ENCODE data around the gene EPHA6. TPM values are rescaled to one million over a fixed set of nuclear protein-coding genes. Genes with fewer than 3 reads are reported as not detected.
A peak's percentile ranks its signal among the peaks of the same experiment; 100 is the strongest.

EPHA6 gene
- total RNA-seq, 1 experiment from 2014 or later: 0.61 TPM

- no peak overlapping the region for H2BK20ac ChIP-seq (ENCODE audit: low read depth, low read length, poor library complexity, severe bottlenecking)
- H3K4me1 Mint-ChIP-seq: peaks cover 8 to 11% of the 10 kb centered on the region in 2 experiments
- no peak overlapping the region for H3K9ac ChIP-seq (ENCODE audit: extremely low read depth, insufficient read length, low read length)
- H3K9me3 Mint-ChIP-seq: no peaks in the 10 kb centered on the region
- DNase-seq: peak; percentile 54
- H3K14ac ChIP-seq (ENCODE audit: insufficient read depth, low read length): no peak overlapping the region
- no peak overlapping the region for H2BK120ac ChIP-seq (ENCODE audit: low read depth, low read length, poor library complexity, severe bottlenecking)
- H3K27me3 Mint-ChIP-seq (ENCODE audit: low read depth): no peaks in the 10 kb centered on the region
- no peak overlapping the region for H3K4ac ChIP-seq (ENCODE audit: low read depth, low read length)
- no peak overlapping the region for H4K8ac ChIP-seq (replicated peaks; ENCODE audit: insufficient read length, low read depth, low read length)
- H3T11ph ChIP-seq (ENCODE audit: low read length): no peak overlapping the region
- no peak overlapping the region for H3K4me3 Mint-ChIP-seq
- no peak overlapping the region for H3K27ac ChIP-seq (ENCODE audit: insufficient read length, low read depth, low read length)
- no peak overlapping the region for H3K56ac ChIP-seq (ENCODE audit: insufficient read length, low read depth, low read length)
- H3K23me2 ChIP-seq (ENCODE audit: insufficient read length, low read depth, low read length, poor library complexity, severe bottlenecking): no peaks in the 10 kb centered on the region
- H2BK5ac ChIP-seq (ENCODE audit: insufficient read length, low read length): no peak overlapping the region
- H3K23ac ChIP-seq (ENCODE audit: insufficient read length, low read depth, low read length): no peak overlapping the region
- no peaks in the 10 kb centered on the region for H3K79me1 ChIP-seq (ENCODE audit: insufficient read depth, low read depth, low read length, poor library complexity, severe bottlenecking)
- TF ChIP-seq, protein P1, sequence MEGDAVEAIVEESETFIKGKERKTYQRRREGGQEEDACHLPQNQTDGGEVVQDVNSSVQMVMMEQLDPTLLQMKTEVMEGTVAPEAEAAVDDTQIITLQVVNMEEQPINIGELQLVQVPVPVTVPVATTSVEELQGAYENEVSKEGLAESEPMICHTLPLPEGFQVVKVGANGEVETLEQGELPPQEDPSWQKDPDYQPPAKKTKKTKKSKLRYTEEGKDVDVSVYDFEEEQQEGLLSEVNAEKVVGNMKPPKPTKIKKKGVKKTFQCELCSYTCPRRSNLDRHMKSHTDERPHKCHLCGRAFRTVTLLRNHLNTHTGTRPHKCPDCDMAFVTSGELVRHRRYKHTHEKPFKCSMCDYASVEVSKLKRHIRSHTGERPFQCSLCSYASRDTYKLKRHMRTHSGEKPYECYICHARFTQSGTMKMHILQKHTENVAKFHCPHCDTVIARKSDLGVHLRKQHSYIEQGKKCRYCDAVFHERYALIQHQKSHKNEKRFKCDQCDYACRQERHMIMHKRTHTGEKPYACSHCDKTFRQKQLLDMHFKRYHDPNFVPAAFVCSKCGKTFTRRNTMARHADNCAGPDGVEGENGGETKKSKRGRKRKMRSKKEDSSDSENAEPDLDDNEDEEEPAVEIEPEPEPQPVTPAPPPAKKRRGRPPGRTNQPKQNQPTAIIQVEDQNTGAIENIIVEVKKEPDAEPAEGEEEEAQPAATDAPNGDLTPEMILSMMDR (conservative IDR thresholded peaks at IDR 0.05): peak; percentile 93
- peaks cover 2% of the 10 kb centered on the region; the same call in 1 of the 2 replicates for H3K4me1 ChIP-seq (ENCODE audit: insufficient read depth, low read length)
- no peaks in the 10 kb centered on the region for H4K20me1 ChIP-seq (ENCODE audit: control insufficient read depth, insufficient read depth, insufficient read length)
- no CpG with 5 or more reads among the region's 7 CpGs for WGBS (ENCODE audit: extremely low coverage, insufficient read length, low lambda C conversion rate)
- H3K9me3 ChIP-seq (ENCODE audit: control insufficient read depth, low read depth, low read length): no peaks in the 10 kb centered on the region
- no peaks in the 10 kb centered on the region for H3K27me3 ChIP-seq (ENCODE audit: insufficient read depth, low read length)
- H3K18ac ChIP-seq (ENCODE audit: insufficient read length, low read depth, low read length): no peak overlapping the region
- no peak overlapping the region for H4K5ac ChIP-seq (ENCODE audit: insufficient read length, low read depth, low read length)
- no peaks in the 10 kb centered on the region for H3K36me3 Mint-ChIP-seq (ENCODE audit: insufficient read depth in 1 of 3, low read depth in 3 of 3)
- H3K27ac Mint-ChIP-seq: no peak overlapping the region
- no peak overlapping the region for H3K4me2 ChIP-seq (ENCODE audit: insufficient read depth, insufficient read length, low read length)
- H2BK12ac ChIP-seq (ENCODE audit: insufficient read length, low read depth, low read length): no peak overlapping the region
- H3K79me2 ChIP-seq (ENCODE audit: insufficient read depth, low read length): no peaks in the 10 kb centered on the region
- peak overlapping the region; percentile 92 for H2AFZ ChIP-seq (ENCODE audit: low read length)
- no peak overlapping the region for H2AK5ac ChIP-seq (ENCODE audit: insufficient read length, low read length)
- no peak overlapping the region for H2BK15ac ChIP-seq (ENCODE audit: low read depth, low read length)
- H4K91ac ChIP-seq (ENCODE audit: insufficient read length, low read depth, low read length): no peak overlapping the region
Measured at GRCh38 chr3:97719156-97719821, 904.9 kb downstream of the EPHA6 start.
